Measurements from ENCODE around the gene BBS2. TPM values are rescaled to one million over a fixed set of nuclear protein-coding genes. Genes with fewer than 3 reads are reported as not detected.

The BBS2 gene
- total RNA-seq, 2 experiments from 2014 or later: 16.1 to 17.6 TPM

GRCh38 chr16:56542039-56542438, 22.2 kb upstream of the BBS2 start:
- TF ChIP-seq CTCF (IDR thresholded peaks at IDR 0.05): no peak
- H3K27me3 Mint-ChIP-seq: peaks cover 9% of the 10 kb centered on the region
- ATAC-seq (no peak), DNase-seq (no peak)
- H3K9me3 Mint-ChIP-seq: peaks cover 2% of the 10 kb centered on the region
- intact Hi-C loops (cut with micrococcal nuclease): no loop called here
- no peaks in the 10 kb centered on the region for H3K36me3 Mint-ChIP-seq (ENCODE audit: low read depth)
- H3K4me1 Mint-ChIP-seq (ENCODE audit: low read depth): peaks cover 1% of the 10 kb centered on the region
- ChIA-PET CTCF (no interaction called here), POLR2A (no interaction called here)
- H3K27ac Mint-ChIP-seq: no peak overlapping the region
- no peak overlapping the region for H3K4me3 Mint-ChIP-seq

- DNase-seq: no peak
- ChIA-PET POLR2A (no interaction called here), CTCF (no interaction called here)
- Mint-ChIP-seq H3K9me3 (peaks cover 2% of the 10 kb centered on the region), H3K27ac (no peak overlapping the region), H3K4me1 (ENCODE audit: low read depth) (no peaks in the 10 kb centered on the region), H3K27me3 (peaks cover 12% of the 10 kb centered on the region), H3K36me3 (ENCODE audit: low read depth) (no peaks in the 10 kb centered on the region), H3K4me3 (no peak overlapping the region)
- no peak for ATAC-seq
- intact Hi-C loops (cut with micrococcal nuclease): no loop called here
- TF ChIP-seq CTCF (IDR thresholded peaks at IDR 0.05): no peak
Measured at GRCh38 chr16:56539656-56540055, 19.8 kb upstream of the BBS2 start.

GRCh38 chr16:56538331-56538730, 18.5 kb upstream of the BBS2 start:
- H3K27ac Mint-ChIP-seq: no peak overlapping the region
- DNase-seq (no peak), ATAC-seq (no peak)
- intact Hi-C loops (cut with micrococcal nuclease): no loop called here
- peaks cover 14% of the 10 kb centered on the region for H3K27me3 Mint-ChIP-seq
- H3K9me3 Mint-ChIP-seq: peaks cover 2% of the 10 kb centered on the region
- no peaks in the 10 kb centered on the region for H3K4me1 Mint-ChIP-seq (ENCODE audit: low read depth)
- no peak for TF ChIP-seq CTCF (IDR thresholded peaks at IDR 0.05)
- ChIA-PET POLR2A (no interaction called here), CTCF (no interaction called here)
- H3K4me3 Mint-ChIP-seq: no peak overlapping the region
- H3K36me3 Mint-ChIP-seq (ENCODE audit: low read depth): no peaks in the 10 kb centered on the region

- Mint-ChIP-seq H3K27me3 (peaks cover 10% of the 10 kb centered on the region), H3K9me3 (no peaks in the 10 kb centered on the region), H3K27ac (no peak overlapping the region), H3K36me3 (ENCODE audit: low read depth) (no peaks in the 10 kb centered on the region), H3K4me3 (no peak overlapping the region), H3K4me1 (ENCODE audit: low read depth) (no peaks in the 10 kb centered on the region)
- ChIA-PET POLR2A (interaction anchor here (0.8 kb wide), 1 partner anchor 70 kb away, joined by 4 read pairs; no protein-coding TSS in a partner anchor), CTCF (no interaction called here)
- TF ChIP-seq CTCF (IDR thresholded peaks at IDR 0.05): no peak
- DNase-seq (no peak), ATAC-seq (no peak)
- intact Hi-C loops (cut with micrococcal nuclease): no loop called here
Measured at GRCh38 chr16:56534847-56535383, 15.1 kb upstream of the BBS2 start.

GRCh38 chr16:56532714-56533113, 12.9 kb upstream of the BBS2 start:
- Mint-ChIP-seq H3K4me3 (no peak overlapping the region), H3K4me1 (ENCODE audit: low read depth) (no peaks in the 10 kb centered on the region), H3K36me3 (ENCODE audit: low read depth) (no peaks in the 10 kb centered on the region), H3K27ac (no peak overlapping the region), H3K9me3 (no peaks in the 10 kb centered on the region), H3K27me3 (peaks cover 7% of the 10 kb centered on the region)
- ChIA-PET CTCF (interaction anchor here (1.4 kb wide), 1 partner anchor 18 kb away, joined by 3 read pairs; no protein-coding TSS in a partner anchor), POLR2A (no interaction called here)
- TF ChIP-seq CTCF (IDR thresholded peaks at IDR 0.05): no peak
- DNase-seq (no peak), ATAC-seq (no peak)
- intact Hi-C loops (cut with micrococcal nuclease): no loop called here
